Gastroesophageal sphincter (tissue), 2 donors: ENCODE results near the gene PTP4A2.

Experiments used
- POLR2A ChIP-seq, 2 donors: fragments of 450-650 bp; IDR thresholded peaks; one replicate each; pipeline ENCODE4 v1.6.1; 2017; ENCODE audit warnings: antibody characterized with exemption in 2 of 2, mild to moderate bottlenecking in 2 of 2, moderate library complexity in 1 of 2
- POLR2AphosphoS5 ChIP-seq: sonication (generic); formaldehyde crosslinking; IDR thresholded peaks from one replicate; pipeline ENCODE4 v1.6.1; 2017; ENCODE audit warnings: antibody characterized with exemption

DNA sequence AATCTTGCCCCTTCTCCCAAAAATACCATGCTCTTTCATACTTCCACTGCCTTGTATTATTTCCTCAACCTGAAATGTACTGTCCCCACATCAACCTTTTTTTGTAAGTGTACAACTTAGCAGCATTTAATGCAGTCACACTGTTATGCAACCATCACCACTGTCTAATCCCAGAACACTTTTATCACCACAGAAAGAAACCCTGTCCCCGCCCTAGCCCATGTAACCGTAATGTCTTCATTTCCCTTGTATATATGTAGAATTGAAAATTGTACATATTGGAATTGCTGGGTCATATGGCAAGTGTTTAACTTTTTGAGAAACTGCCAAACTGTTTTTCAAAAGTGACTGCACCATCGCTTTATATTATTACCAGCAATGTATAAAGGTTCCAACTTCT, 37.4 kb downstream of the PTP4A2 start:
- no peak for TF ChIP-seq POLR2A (IDR thresholded peaks at IDR 0.05)
- TF ChIP-seq POLR2AphosphoS5, result no peak
